AG10803 (cell line): ENCODE measurements around the gene NADK.

Experiments used
- DNase-seq: peaks from one replicate; pipeline ENCODE4 v3.0.0; 2010; ENCODE audit warnings: low read depth
- H3K4me3 ChIP-seq: 2 replicates; pipeline ENCODE4 v1.5.1; 2011; ENCODE audit warnings: mild to moderate bottlenecking, low read length, control low read depth
- TF ChIP-seq, protein P1 (sequence below): conservative IDR thresholded peaks from 2 replicates; pipeline ENCODE4 v1.5.1; 2011; ENCODE audit warnings: mild to moderate bottlenecking, low read length, control low read depth, inconsistent platforms

NADK gene

GRCh38 chr1:1763657-1764621 is 14.3 kb downstream of the NADK start:
- TF ChIP-seq, protein P1, sequence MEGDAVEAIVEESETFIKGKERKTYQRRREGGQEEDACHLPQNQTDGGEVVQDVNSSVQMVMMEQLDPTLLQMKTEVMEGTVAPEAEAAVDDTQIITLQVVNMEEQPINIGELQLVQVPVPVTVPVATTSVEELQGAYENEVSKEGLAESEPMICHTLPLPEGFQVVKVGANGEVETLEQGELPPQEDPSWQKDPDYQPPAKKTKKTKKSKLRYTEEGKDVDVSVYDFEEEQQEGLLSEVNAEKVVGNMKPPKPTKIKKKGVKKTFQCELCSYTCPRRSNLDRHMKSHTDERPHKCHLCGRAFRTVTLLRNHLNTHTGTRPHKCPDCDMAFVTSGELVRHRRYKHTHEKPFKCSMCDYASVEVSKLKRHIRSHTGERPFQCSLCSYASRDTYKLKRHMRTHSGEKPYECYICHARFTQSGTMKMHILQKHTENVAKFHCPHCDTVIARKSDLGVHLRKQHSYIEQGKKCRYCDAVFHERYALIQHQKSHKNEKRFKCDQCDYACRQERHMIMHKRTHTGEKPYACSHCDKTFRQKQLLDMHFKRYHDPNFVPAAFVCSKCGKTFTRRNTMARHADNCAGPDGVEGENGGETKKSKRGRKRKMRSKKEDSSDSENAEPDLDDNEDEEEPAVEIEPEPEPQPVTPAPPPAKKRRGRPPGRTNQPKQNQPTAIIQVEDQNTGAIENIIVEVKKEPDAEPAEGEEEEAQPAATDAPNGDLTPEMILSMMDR, result no peak
- DNase-seq, result peak; percentile 57
- no peak overlapping the region for H3K4me3 ChIP-seq

DNA sequence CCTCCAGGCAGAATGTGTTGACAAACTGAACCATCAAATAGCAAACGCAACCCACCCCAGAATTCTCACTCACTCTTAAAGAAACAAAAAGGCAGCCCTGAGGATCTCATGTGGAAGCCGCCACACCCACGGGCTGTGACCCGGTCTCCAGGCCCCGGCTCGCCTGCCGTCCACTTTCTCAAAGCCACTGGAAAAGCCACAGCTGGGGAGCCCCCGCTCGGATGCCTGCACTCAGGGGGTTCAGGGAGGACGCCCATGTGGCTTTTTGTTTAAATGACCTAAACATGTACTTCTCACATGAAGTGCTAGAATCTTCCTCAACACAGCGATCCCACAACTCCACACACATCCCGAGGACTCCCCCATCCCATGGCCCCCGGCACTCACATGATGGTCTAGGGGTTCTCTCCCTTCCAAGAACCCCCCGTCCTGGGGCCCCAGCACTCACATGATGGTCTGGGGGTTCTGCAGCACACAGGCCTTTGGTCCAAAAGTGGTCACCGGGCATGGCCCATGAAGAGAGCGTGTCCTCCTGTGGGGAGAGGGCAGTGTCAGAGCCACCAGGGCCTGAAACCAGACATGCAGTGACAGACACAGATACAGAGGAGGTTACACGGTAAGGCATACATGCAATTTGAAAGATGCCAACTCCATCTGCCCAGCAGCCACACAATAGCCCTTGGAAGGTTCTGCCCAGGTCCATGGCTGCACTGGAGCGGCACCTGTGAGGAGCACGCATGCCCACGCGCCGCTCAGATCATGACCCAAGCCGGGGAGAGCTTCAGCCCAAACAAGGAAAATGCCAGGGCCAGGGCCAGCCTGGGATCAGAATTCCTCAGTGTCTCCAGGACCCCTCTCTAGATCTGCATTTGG is 16.5 kb downstream of the NADK start:
- no peak overlapping the region for H3K4me3 ChIP-seq
- DNase-seq, result no peak
- TF ChIP-seq, protein P1, result no peak

DNA sequence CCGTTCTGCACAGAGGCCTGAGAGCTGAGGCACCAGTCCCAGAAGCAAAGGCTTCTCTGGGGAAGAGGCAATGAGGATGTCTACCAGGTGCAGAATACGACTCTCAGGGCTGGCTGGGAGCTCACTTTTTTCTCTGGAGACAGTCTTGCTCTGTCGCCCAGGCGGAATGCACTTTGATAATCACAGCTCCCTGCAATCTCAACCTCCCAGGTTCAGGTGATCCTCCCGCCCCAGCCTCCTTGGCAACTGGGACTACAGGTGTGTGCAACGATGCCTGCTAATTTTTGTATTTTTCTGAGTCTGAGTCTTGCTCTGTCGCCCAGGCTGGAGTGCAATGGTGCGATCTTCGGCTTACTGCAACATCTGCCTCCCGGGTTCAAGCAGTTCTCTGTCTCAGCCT is 17.6 kb downstream of the NADK start:
- no peak for DNase-seq
- TF ChIP-seq, protein P1, result no peak
- no peak overlapping the region for H3K4me3 ChIP-seq

DNA sequence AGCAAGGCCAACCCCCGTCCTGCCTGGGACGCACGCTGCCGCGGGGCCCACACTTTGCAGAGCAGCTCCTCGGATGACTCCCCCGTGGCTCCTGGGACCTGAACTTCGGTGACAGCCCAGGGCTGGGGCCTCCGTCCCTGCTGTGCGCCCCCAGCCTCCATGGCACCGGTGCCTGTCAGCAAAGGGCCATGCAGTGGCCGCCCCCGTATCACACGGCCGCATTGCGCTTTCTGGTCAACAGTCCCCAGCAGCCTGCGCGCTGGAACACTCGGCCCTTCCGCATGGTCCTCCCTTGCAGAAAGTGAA is 18.0 kb downstream of the NADK start:
- DNase-seq, result no peak
- TF ChIP-seq, protein P1, result no peak
- H3K4me3 ChIP-seq, result no peak overlapping the region

GRCh38 chr1:1759456-1760344 is 18.6 kb downstream of the NADK start:
- H3K4me3 ChIP-seq, result no peak overlapping the region
- no peak for DNase-seq
- TF ChIP-seq, protein P1, result no peak

- no peak for DNase-seq
- H3K4me3 ChIP-seq, result no peak overlapping the region
- TF ChIP-seq, protein P1, result no peak
Measured at GRCh38 chr1:1758692-1759455, 19.4 kb downstream of the NADK start.
